GM19193 (cell line): ENCODE measurements around the gene CLEC11A.
"Not testable (repeated sequence)": the region's sequence is repeated elsewhere in the genome, so short reads cannot be mapped to it uniquely, and the experiment has no call there.

Source experiments
- POLR2A ChIP-seq: IDR thresholded peaks from 4 replicates; pipeline ENCODE4 v1.6.1; 2011; ENCODE audit not compliant: insufficient read depth, insufficient read length; ENCODE audit errors: extremely low read depth

CLEC11A gene

GRCh38 chr19:50770164-50770563 lies 47.0 kb downstream of the CLEC11A start, which contains the start of gene GPR32:
Gene GPR32, plus strand, starts transcription at chr19:50770464. Its CDS starts 137 bp downstream, at chr19:50770601.
- not testable (repeated sequence) for TF ChIP-seq POLR2A

DNA sequence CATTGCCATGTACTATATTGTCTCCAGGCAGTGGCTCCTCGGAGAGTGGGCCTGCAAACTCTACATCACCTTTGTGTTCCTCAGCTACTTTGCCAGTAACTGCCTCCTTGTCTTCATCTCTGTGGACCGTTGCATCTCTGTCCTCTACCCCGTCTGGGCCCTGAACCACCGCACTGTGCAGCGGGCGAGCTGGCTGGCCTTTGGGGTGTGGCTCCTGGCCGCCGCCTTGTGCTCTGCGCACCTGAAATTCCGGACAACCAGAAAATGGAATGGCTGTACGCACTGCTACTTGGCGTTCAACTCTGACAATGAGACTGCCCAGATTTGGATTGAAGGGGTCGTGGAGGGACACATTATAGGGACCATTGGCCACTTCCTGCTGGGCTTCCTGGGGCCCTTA lies 47.7 kb downstream of the CLEC11A start:
- no peak for TF ChIP-seq POLR2A

DNA sequence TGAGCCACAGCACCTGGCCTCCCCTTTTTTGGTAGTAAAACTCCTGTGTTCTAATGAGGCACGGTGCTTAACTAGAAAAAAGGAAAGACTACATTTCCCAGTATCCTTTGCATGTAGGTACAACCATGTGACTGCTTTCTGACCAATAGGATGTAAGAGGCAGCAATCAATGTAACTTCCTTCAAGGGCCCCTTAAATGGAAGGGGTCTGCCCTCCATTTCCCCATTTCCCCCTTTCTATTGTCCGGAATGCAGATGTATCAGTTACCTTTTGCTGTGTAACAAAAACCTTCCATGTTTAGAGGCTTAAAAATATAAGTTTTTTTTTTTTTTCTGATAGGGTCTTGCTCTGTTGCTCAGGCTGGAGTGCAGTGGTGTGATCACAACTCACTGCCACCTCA lies 49.3 kb downstream of the CLEC11A start:
- TF ChIP-seq POLR2A, result no peak
